Measurements from ENCODE around the gene GFOD1.

Gene GFOD1

GRCh38 chr6:13425270-13425873 is 62.0 kb downstream of the GFOD1 start:
- H3K36me3 ChIP-seq (replicated peaks): no peaks in the 10 kb centered on the region
- TF ChIP-seq CTCF (IDR thresholded peaks at IDR 0.05; ENCODE audit: low read depth, low read length, missing control alignments): no peak
- no peak overlapping the region for H3K4me3 ChIP-seq (ENCODE audit: low read depth, low read length)
- H3K27me3 ChIP-seq (replicated peaks): no peaks in the 10 kb centered on the region
- no peak overlapping the region for H3K27ac ChIP-seq
- in situ Hi-C loops (cut with HindIII; ENCODE audit: low pct_ligation_motif_present, low sequenced_read_pairs): no loop called here
- no peak for DNase-seq

- no peak for DNase-seq
- Histone ChIP-seq H3K27ac (no peak overlapping the region), H3K36me3 (replicated peaks) (no peaks in the 10 kb centered on the region), H3K27me3 (replicated peaks) (no peaks in the 10 kb centered on the region), H3K4me3 (ENCODE audit: low read depth, low read length) (no peak overlapping the region)
- in situ Hi-C loops (cut with HindIII; ENCODE audit: low pct_ligation_motif_present, low sequenced_read_pairs): no loop called here
- no peak for TF ChIP-seq CTCF (IDR thresholded peaks at IDR 0.05; ENCODE audit: low read depth, low read length, missing control alignments)
Observed at GRCh38 chr6:13423252-13423651, 64.1 kb downstream of the GFOD1 start.

GRCh38 chr6:13422681-13423221 is 64.6 kb downstream of the GFOD1 start:
- in situ Hi-C loops (cut with HindIII; ENCODE audit: low pct_ligation_motif_present, low sequenced_read_pairs): no loop called here
- no peaks in the 10 kb centered on the region for H3K27me3 ChIP-seq (replicated peaks)
- no peak overlapping the region for H3K4me3 ChIP-seq (ENCODE audit: low read depth, low read length)
- no peaks in the 10 kb centered on the region for H3K36me3 ChIP-seq (replicated peaks)
- no peak overlapping the region for H3K27ac ChIP-seq
- peak; percentile 7 for DNase-seq
- TF ChIP-seq CTCF (IDR thresholded peaks at IDR 0.05; ENCODE audit: low read depth, low read length, missing control alignments): no peak

GRCh38 chr6:13421425-13422059 is 65.9 kb downstream of the GFOD1 start:
- in situ Hi-C loops (cut with HindIII; ENCODE audit: low pct_ligation_motif_present, low sequenced_read_pairs): no loop called here
- H3K4me3 ChIP-seq (ENCODE audit: low read depth, low read length): no peak overlapping the region
- DNase-seq: no peak
- no peak overlapping the region for H3K27ac ChIP-seq
- H3K27me3 ChIP-seq (replicated peaks): no peaks in the 10 kb centered on the region
- no peak for TF ChIP-seq CTCF (IDR thresholded peaks at IDR 0.05; ENCODE audit: low read depth, low read length, missing control alignments)
- no peaks in the 10 kb centered on the region for H3K36me3 ChIP-seq (replicated peaks)

- no peak for DNase-seq
- Histone ChIP-seq H3K27me3 (replicated peaks) (no peaks in the 10 kb centered on the region), H3K36me3 (replicated peaks) (no peaks in the 10 kb centered on the region), H3K4me3 (ENCODE audit: low read depth, low read length) (no peak overlapping the region), H3K27ac (no peak overlapping the region)
- TF ChIP-seq CTCF (IDR thresholded peaks at IDR 0.05; ENCODE audit: low read depth, low read length, missing control alignments): no peak
- in situ Hi-C loops (cut with HindIII; ENCODE audit: low pct_ligation_motif_present, low sequenced_read_pairs): no loop called here
Observed at GRCh38 chr6:13420269-13420668, 67.1 kb downstream of the GFOD1 start.

Data from brain microvascular endothelial cell (primary cell).